ENCODE measurements around the gene NID1. TPM values are rescaled to one million over a fixed set of nuclear protein-coding genes. Genes with fewer than 3 reads are reported as not detected.
"Not testable (repeated sequence)": the region's sequence is repeated elsewhere in the genome, so short reads cannot be mapped to it uniquely, and the experiment has no call there.

NID1 gene
- total RNA-seq, 1 donor from 2014 or later: 196 TPM

DNA sequence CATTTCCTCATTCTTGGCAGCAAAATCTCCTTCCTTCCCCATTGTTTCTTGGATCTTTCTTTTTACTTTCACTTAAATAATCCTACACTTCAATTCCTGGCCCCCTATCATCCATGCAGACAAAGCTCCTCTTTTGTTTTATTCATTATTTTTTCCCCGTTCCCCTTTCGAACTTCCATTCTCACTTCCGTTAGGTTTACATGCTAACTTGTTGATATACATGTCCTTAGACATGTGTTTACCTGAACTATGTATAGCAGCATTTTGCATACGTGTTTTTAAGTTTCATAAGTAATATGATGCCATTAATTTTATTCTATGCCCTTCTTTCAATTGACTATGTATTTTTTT, 131.1 kb downstream of the NID1 start:
- no peak for DNase-seq

DNA sequence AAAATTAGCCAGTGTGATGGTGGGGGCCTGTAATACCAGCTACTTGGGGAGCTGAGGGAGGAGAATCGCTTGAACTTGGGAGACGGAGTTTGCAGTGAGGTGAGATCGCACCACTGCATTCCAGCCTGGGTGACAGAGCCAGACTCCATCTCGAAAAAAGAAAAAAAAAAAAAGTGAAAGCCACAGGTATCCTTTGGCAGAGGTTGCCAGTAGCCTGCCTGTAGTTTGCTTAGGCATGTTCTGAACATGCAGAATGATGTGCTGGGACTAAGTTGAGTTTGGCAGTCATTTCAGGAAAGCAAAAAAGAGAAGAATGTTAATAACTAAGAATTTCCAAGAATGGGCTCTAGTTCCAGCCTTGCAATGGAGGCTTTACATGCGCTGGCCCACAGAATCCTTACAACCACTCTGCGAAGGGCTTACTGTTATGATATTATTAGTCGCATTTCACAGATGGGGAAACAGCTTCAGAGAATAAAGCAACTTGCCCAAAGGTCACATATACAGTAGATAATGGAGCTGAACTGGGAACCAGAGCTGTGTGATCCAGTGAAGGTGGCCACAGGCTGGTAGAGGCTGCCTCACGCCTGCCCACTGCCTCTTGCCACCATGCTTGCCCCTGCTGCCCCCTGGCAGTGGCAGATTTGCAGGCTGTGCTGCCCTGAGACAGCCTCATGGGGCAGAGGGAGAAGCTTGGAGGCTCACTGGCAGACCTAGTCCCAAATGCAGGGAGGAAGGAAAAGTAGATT, 131.7 kb downstream of the NID1 start:
- peak; percentile 37 for DNase-seq

DNA sequence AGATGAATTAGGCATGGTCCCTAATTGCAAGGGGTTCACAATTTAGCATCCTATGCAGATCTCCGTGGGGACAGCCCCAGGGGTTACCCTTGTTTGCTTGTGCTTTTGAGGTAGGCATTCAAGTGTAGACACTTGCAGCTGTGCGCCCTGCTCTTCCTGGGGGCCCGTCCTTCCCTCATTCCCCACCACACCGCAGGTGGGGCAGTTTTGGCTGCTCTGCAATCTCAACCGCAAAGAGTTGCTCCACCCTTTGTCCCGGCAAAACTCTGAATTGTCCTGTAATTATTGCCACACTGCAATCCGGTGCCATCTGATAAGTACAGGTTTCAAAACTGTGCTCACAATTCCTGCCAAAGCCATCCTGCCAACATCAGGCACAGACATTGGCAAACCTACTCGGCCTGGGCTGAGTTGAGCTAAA, 132.8 kb downstream of the NID1 start:
- no peak for DNase-seq

DNA sequence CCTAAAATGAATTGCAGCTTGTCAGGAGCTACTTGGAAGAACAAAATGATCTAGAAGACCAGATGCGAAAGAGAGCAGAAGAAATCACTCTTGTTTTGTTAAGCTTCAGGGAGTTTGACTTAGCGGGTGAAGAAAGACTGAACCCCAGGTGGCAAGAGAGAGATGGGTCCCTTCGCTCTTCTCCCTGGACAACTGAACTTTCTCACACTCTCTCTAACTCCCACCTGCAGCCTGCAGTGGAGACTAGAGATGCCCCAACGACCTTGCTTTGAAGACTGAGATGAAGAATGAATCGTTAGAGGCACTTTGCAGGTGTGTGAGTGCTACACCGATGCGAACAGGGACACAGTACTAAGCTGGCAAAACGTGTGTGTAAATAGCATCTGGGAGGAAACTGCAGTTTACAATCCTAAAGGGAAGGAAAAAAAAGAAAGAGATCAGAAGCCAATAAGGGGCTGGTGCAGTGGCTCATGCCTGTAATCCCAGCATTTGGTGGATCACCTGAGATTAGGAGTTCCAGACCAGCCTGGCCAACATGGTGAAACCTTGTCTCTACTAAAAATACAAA, 133.6 kb downstream of the NID1 start:
- no peak for DNase-seq

DNA sequence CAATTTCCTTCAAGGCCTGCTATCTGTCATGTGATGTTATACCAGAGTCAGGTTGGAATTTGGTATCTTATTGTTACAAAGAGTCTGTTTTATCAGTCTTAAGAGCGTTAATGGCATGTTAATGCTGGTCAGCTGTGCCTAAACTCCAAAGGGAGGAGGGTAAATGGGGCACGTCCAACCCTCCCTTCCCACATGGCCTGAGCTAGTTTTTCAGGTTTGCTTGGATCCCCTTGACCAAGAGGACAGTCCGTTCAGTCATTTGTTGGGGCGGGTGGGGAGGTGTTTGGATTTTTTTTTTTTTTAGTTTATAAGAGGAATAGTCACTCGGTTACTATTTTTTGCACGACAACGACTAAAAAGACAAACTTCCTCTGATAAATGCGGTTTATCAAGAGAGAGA, 134.3 kb downstream of the NID1 start:
- no peak for DNase-seq

DNA sequence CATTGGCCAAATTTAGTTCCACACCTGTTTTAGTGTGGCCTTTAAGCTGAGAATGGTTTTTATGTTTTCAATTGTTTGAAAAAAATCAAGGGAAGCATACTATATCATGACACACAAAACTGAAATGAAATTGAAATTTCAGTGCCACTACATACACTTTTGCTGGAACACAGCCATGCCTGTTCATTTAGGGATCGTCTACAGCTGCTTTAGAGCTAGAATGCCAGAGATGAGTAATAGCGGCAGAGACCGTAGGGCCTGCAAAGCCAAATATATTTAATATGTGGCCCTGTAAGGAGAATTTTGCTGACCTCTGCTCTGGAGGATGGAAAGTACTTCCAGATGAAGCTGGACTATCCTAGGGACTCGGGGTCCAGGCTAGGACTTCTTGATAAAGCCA, 135.7 kb downstream of the NID1 start:
- no peak for DNase-seq

DNA sequence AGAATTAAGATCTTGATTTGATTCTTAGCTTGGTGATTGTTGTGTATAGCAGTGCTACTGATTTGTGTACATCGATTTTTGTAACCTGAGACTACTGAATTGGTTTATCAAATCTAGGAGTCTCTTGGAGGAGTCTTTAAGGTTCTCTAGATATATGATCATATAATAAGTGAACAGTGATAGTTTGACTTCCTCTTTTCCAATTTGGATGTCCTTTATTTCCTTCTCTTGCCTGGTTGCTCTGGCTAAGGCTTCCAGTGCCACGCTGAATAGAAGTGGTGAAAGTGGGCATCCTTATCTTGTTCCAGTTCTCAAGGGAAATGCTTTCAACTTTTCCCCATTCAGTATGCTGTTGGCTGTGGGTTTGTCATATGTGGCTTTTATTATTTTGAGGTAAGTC, 136.7 kb downstream of the NID1 start:
- no peak for DNase-seq

DNA sequence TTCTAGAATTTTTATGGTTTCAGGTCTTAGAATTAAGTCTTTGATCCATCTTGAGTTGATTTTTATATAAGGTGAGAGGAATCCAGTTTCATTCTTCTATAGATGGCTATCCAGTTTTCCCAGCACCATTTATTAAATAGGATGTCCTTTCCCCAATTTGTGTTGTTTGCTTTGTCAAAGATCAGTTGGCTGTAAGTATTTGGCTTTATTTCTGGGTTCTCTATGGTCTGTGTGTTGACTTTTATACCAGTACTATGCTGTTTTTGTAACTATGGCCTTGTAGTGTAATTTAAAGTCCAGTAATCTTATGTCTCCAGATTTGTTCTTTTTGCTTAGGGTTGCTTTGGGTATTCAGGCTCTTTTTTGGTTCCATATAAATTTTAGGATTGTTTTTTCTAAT, 137.3 kb downstream of the NID1 start:
- not testable (repeated sequence) for DNase-seq

Other genes starting within 250 kb of the NID1 start
- gene LYST, start 198.2 kb downstream of the NID1 start, total RNA-seq: 16.1 and 17.4 TPM in 2 replicates
- 6.1 and 10.2 TPM in 2 replicates for gene GPR137B, start 77.4 kb upstream of the NID1 start, total RNA-seq
- 4.4 and 8.2 TPM in 2 replicates for gene ERO1B, start 216.9 kb upstream of the NID1 start, total RNA-seq